ENCODE results near the gene RHBDL1.
A peak's percentile ranks its signal among the peaks of the same experiment; 100 is the strongest.

Gene RHBDL1

GRCh38 chr16:633336-634050 is 42.0 kb upstream of the RHBDL1 start:
- DNase-seq (ENCODE audit: insufficient read length, low spot score) (no peak), FAIRE-seq (no peak)
- no peak for TF ChIP-seq CTCF (IDR thresholded peaks at IDR 0.05; ENCODE audit: insufficient read depth, missing control alignments)

DNA sequence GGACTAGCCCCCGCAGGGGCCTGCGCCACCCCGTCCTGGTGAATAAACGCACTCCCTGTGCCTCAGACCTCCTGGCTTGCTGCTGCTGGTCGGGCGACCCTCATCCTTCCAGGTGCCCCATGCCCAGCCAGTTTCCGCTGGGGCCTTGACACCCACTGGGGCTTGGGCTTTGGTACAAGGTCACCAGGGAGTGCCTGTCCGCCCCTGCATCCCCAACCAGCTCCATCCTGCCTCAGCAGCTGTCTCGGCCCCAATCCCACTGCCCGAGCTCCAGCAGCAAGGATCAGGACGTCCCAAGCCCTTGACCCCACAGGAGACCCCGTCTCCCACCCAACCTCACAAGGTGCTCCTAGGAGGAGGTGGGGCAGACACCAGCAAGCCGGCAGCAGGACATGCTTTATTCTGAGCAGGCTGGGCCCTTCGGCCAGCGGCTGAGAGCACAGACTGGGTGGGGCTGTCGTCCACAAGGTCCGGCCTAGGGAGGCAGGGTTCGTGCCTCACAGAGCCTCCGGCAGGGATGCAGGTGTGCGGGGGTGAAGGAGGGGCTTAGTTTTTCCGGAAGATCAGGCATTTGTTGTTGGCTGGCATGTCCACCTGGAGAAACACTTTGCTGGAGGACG is 41.3 kb upstream of the RHBDL1 start:
- TF ChIP-seq CTCF (IDR thresholded peaks at IDR 0.05; ENCODE audit: insufficient read depth, missing control alignments): no peak

GRCh38 chr16:634996-635395 is 40.5 kb upstream of the RHBDL1 start:
- FAIRE-seq: no peak
- no peak for DNase-seq (ENCODE audit: insufficient read length, low spot score)
- no peak for TF ChIP-seq CTCF (IDR thresholded peaks at IDR 0.05; ENCODE audit: insufficient read depth, missing control alignments)

More for the DNA sequence above, 41.3 kb upstream of the RHBDL1 start:
- DNase-seq (ENCODE audit: insufficient read length, low spot score) (no peak), FAIRE-seq (no peak)

DNA sequence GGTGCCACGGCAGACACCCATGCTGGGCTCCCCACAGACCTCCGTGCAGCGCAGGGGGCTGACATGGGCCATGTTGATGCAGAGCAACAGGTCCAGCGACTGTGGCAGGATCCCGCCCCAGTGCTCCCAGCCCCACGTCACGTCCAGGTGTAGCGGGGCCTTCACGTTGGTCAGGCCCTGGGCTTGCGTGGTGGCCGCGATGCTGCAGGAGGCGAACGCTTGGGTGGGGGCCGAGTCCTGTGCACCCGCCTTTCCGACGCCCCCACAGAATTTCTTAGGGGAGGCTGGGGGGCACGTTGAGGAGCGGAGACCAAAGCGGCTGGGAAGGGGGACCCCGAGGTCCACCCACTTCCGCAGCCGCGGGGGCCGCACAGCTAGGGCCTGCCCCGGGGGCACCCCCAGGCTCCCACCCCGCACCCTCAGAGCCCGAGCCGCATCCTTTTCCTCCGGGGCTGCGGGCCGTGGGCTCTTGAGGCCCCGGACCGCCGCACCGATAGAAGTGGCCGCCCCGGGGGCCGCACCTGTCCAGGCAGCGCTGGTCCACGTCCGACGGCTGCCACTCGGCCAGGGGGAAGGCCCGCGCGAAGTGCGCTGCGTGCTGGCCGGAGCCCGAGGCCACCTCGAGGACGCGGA is 39.8 kb upstream of the RHBDL1 start:
- no peak for FAIRE-seq

GRCh38 chr16:636206-637080 is 39.0 kb upstream of the RHBDL1 start, which contains the start of gene METTL26:
Gene METTL26 (minus strand): TSS chr16:636305. CDS start chr16:636290, 15 bp downstream.
- TF ChIP-seq CTCF (IDR thresholded peaks at IDR 0.05; ENCODE audit: insufficient read depth, missing control alignments): no peak
- FAIRE-seq (no peak), DNase-seq (ENCODE audit: insufficient read length, low spot score) (peak; percentile 98)

More for the DNA sequence above, 39.8 kb upstream of the RHBDL1 start:
- no peak for DNase-seq (ENCODE audit: insufficient read length, low spot score)
- no peak for TF ChIP-seq CTCF (IDR thresholded peaks at IDR 0.05; ENCODE audit: insufficient read depth, missing control alignments)

- DNase-seq (ENCODE audit: insufficient read length, low spot score): peak; percentile 99
- FAIRE-seq: no peak
Observed at GRCh38 chr16:637081-638018, 38.1 kb upstream of the RHBDL1 start.

More at GRCh38 chr16:637081-638018, 38.1 kb upstream of the RHBDL1 start:
- no peak for TF ChIP-seq CTCF (IDR thresholded peaks at IDR 0.05; ENCODE audit: insufficient read depth, missing control alignments)
